Measurements from ENCODE around the gene VAT1L.

The VAT1L gene

DNA sequence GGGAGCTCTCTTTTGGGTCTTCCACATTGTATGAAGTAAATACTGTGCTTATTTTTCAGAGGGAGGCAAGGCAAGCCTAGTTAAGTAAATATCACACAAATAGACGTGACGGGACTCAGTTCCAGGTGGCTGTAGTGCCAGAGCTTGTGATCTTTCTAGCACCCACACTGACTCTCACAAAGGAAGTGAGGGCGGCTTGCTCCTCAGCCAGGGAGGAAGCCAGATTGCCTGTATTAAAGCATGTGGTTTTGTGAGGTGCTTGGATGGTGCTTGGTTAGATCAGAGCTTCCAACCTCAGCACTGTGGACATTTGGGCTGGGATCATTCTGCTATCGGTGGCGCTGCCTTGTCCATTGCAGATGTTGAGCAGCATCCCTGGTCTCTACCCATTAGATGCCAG lies 80.1 kb downstream of the VAT1L start:
- H3K4me1 Mint-ChIP-seq, result peaks cover 35% of the 10 kb centered on the region

DNA sequence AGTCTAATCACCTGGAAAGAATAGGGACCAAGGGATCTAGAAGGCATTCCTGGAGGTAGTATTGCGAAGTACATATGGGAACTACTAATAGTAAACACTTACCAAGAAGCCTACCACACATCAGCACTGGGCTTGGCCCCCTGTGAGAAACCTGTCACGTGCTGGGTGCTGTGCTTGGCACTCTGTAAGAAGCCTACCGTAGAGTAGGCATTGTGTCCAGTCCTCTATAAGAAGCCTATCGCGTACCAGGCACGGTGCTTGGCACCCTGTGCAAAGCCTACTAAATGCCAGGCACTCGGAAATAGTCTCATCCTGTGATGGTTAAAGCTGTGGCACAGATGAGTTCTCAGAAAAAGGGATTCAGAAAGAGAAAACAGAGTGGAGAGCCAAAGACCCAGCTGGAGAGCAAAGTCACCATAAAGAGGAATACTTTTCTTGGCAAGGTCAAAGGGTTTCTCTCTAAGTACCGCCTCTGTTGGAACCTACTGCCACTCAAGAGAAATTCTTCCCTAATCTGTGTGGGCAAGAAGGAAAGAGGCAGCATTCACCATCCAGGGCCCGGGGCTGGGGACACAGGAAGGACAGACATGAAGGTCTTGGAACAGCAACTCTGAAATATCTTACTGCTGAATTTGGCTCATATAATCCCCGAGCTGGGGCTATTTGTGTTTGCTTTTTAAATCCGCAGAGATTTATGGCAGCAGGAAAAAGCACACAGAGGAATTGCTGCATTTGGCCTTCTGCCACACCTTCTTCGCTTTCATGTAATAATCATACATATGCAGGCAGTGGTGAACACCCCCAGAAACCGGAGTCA lies 81.8 kb downstream of the VAT1L start:
- Mint-ChIP-seq H3K27me3 (ENCODE audit: low read depth, poor library complexity) (peaks cover 4% of the 10 kb centered on the region), H3K4me1 (peaks cover 35% of the 10 kb centered on the region), H3K36me3 (ENCODE audit: low read depth) (no peaks in the 10 kb centered on the region), H3K4me3 (no peak overlapping the region), H3K27ac (no peak overlapping the region), H3K9me3 (no peaks in the 10 kb centered on the region)
- no peak for DNase-seq
- TF ChIP-seq, protein P1, sequence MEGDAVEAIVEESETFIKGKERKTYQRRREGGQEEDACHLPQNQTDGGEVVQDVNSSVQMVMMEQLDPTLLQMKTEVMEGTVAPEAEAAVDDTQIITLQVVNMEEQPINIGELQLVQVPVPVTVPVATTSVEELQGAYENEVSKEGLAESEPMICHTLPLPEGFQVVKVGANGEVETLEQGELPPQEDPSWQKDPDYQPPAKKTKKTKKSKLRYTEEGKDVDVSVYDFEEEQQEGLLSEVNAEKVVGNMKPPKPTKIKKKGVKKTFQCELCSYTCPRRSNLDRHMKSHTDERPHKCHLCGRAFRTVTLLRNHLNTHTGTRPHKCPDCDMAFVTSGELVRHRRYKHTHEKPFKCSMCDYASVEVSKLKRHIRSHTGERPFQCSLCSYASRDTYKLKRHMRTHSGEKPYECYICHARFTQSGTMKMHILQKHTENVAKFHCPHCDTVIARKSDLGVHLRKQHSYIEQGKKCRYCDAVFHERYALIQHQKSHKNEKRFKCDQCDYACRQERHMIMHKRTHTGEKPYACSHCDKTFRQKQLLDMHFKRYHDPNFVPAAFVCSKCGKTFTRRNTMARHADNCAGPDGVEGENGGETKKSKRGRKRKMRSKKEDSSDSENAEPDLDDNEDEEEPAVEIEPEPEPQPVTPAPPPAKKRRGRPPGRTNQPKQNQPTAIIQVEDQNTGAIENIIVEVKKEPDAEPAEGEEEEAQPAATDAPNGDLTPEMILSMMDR (IDR thresholded peaks at IDR 0.05), result no peak

More for the DNA sequence above, 80.1 kb downstream of the VAT1L start:
- Mint-ChIP-seq H3K36me3 (ENCODE audit: low read depth) (no peaks in the 10 kb centered on the region), H3K27ac (no peak overlapping the region), H3K9me3 (no peaks in the 10 kb centered on the region), H3K4me3 (no peak overlapping the region), H3K27me3 (ENCODE audit: low read depth, poor library complexity) (peaks cover 4% of the 10 kb centered on the region)
- TF ChIP-seq, protein P1 (IDR thresholded peaks at IDR 0.05), result no peak
- DNase-seq, result no peak

DNA sequence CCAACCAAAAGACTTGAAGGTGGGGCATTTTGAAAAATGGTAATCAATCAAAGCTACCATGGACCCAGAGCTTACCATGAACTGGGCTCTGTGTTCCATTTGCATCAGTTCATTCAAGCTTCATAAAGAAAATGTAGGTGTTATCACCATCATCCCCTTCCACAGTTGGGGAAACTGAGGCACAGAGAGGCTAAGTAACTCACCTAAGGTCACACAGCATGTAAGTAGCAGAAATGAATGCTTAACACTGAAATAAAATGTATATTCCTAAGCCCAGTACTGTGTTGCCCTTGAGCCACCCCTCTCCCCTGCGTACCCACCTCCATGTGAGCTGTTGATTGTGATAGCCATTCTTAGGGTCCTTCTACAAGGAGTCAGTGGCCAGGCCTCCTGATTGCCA lies 83.6 kb downstream of the VAT1L start:
- no peak for DNase-seq
- Mint-ChIP-seq H3K4me1 (peaks cover 24% of the 10 kb centered on the region), H3K9me3 (no peaks in the 10 kb centered on the region), H3K36me3 (ENCODE audit: low read depth) (no peaks in the 10 kb centered on the region), H3K27ac (no peak overlapping the region), H3K27me3 (ENCODE audit: low read depth, poor library complexity) (peaks cover 4% of the 10 kb centered on the region), H3K4me3 (no peak overlapping the region)
- TF ChIP-seq, protein P1 (IDR thresholded peaks at IDR 0.05), result no peak

DNA sequence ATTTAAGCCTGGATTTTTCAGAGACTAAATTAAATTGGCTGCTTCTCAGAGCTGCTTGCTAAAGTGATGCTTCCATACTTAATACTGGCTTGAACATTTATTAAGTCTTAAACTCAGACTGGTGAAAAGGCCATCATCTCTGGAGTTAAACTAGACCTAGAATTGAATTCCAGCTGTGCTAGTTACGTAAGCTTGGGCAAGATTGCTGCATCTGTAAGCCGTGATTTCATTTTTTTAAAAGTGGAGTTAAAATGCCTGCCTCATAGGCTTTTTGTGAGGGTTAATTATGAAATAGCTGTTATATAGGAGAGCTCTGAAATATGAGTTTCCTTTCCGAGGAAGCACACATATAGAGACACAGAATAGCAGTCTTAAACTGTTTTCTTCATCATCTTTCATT lies 84.7 kb downstream of the VAT1L start:
- H3K9me3 Mint-ChIP-seq, result no peaks in the 10 kb centered on the region
- no peak overlapping the region for H3K27ac Mint-ChIP-seq
- no peaks in the 10 kb centered on the region for H3K36me3 Mint-ChIP-seq (ENCODE audit: low read depth)
- peaks cover 24% of the 10 kb centered on the region for H3K4me1 Mint-ChIP-seq
- H3K27me3 Mint-ChIP-seq (ENCODE audit: low read depth, poor library complexity), result peaks cover 4% of the 10 kb centered on the region
- no peak for DNase-seq
- H3K4me3 Mint-ChIP-seq, result no peak overlapping the region
- TF ChIP-seq, protein P1 (IDR thresholded peaks at IDR 0.05), result no peak

DNA sequence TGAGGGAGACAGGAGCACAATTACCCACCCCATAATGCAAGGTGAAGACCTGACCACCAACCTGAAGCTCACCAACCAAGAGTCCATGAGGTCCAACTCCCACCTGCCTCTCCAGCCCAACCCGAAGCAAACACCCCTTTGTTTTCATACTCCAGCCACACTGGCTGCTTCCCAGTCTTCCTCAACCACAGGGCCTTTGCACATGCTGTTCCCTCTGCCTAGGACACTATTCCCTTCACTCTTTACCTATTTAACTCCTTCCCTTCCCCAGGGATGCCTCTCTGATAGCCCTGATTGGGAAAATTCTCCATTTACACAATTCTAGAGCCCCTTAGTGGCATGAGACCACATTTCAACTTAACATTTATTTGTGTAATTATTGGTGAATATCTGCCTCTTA lies 86.0 kb downstream of the VAT1L start:
- Mint-ChIP-seq H3K4me1 (peaks cover 17% of the 10 kb centered on the region), H3K36me3 (ENCODE audit: low read depth) (no peaks in the 10 kb centered on the region), H3K27ac (no peak overlapping the region), H3K27me3 (ENCODE audit: low read depth, poor library complexity) (no peaks in the 10 kb centered on the region), H3K9me3 (no peaks in the 10 kb centered on the region), H3K4me3 (no peak overlapping the region)
- TF ChIP-seq, protein P1 (IDR thresholded peaks at IDR 0.05), result no peak
- DNase-seq, result no peak

DNA sequence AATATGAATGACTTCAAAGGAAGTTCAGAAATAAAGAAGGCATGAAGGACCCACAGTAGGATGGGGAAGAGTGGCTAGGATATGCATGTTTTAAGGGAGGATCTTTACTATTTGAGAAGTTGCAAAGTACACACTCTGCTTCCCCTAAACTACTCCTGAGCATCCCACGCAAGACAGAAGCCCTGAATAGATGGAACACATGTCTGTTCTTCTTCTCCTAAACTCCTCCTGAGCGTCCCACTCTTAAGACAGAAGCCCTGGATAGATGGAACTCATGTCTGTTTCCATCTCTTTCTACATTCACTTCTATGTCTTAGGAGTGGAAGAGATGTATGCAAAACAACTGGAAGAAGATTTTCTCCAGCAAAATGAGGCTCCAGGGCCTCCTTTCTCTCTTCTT lies 88.4 kb downstream of the VAT1L start:
- Mint-ChIP-seq H3K4me3 (no peak overlapping the region), H3K27me3 (ENCODE audit: low read depth, poor library complexity) (no peaks in the 10 kb centered on the region), H3K27ac (no peak overlapping the region), H3K9me3 (no peaks in the 10 kb centered on the region), H3K4me1 (peaks cover 3% of the 10 kb centered on the region), H3K36me3 (ENCODE audit: low read depth) (no peaks in the 10 kb centered on the region)
- DNase-seq, result no peak
- TF ChIP-seq, protein P1 (IDR thresholded peaks at IDR 0.05), result no peak
